Activated B cell treated with CpG ODN at 0.5 μM for 24 hours (primary cell): ENCODE data around the gene ZSWIM9. TPM values are rescaled to one million over a fixed set of nuclear protein-coding genes. Genes with fewer than 3 reads are reported as not detected.

Source experiments
- ATAC-seq: fragments of 200-7000 bp; cut with Tn5 transposase; one replicate; pipeline ENCODE4 v1.10.0; 2021; ENCODE audit warnings: low read depth, mild to moderate bottlenecking, moderate library complexity
- CTCF ChIA-PET: fragments of 350-600 bp; sonication (Branson Sonifier 250); formaldehyde crosslinking; loops from one replicate; lab custom pipeline; 2021; ENCODE audit warnings: antibody characterized with exemption; lab: Charles Lee
- POLR2A ChIA-PET: fragments of 350-600 bp; sonication (Branson Sonifier 250); formaldehyde crosslinking; loops from one replicate; lab custom pipeline; 2021; ENCODE audit warnings: antibody characterized with exemption; lab: Charles Lee
- DNase-seq: peaks from one replicate; pipeline ENCODE4 v3.0.0; 2022
- H3K27ac Mint-ChIP-seq: one replicate; pipeline ENCODE4 v1.8.0; 2020; ENCODE audit warnings: mixed read lengths
- H3K27me3 Mint-ChIP-seq: one replicate; pipeline ENCODE4 v1.8.0; 2021; ENCODE audit warnings: mixed read lengths
- H3K36me3 Mint-ChIP-seq: one replicate; pipeline ENCODE4 v1.8.0; 2021; ENCODE audit warnings: low read depth, mixed read lengths
- H3K4me1 Mint-ChIP-seq: one replicate; pipeline ENCODE4 v1.8.0; 2021; ENCODE audit warnings: mixed read lengths
- H3K4me3 Mint-ChIP-seq: one replicate; pipeline ENCODE4 v1.8.0; 2020; ENCODE audit warnings: mild to moderate bottlenecking, mixed read lengths
- H3K9me3 Mint-ChIP-seq: one replicate; pipeline ENCODE4 v1.8.0; 2020; ENCODE audit warnings: mixed read lengths
- intact Hi-C: fragments of 100-400 bp; cut with micrococcal nuclease; formaldehyde crosslinking; loops from one replicate; pipeline ENCODE4 v1.15.1; 2024
- total RNA-seq: library from RNA; stranded (reverse); gene quantifications from 2 replicates; pipeline ENCODE4 v1.2.3, GENCODE V29; 2022
- TF ChIP-seq, protein P1 (sequence below): fragments of 200-600 bp; IDR thresholded peaks from one replicate; pipeline ENCODE4 v1.8.0; 2022; ENCODE audit warnings: antibody characterized with exemption, mild to moderate bottlenecking

ZSWIM9 gene
- total RNA-seq, 1 donor from 2014 or later, result 8.6 TPM

DNA sequence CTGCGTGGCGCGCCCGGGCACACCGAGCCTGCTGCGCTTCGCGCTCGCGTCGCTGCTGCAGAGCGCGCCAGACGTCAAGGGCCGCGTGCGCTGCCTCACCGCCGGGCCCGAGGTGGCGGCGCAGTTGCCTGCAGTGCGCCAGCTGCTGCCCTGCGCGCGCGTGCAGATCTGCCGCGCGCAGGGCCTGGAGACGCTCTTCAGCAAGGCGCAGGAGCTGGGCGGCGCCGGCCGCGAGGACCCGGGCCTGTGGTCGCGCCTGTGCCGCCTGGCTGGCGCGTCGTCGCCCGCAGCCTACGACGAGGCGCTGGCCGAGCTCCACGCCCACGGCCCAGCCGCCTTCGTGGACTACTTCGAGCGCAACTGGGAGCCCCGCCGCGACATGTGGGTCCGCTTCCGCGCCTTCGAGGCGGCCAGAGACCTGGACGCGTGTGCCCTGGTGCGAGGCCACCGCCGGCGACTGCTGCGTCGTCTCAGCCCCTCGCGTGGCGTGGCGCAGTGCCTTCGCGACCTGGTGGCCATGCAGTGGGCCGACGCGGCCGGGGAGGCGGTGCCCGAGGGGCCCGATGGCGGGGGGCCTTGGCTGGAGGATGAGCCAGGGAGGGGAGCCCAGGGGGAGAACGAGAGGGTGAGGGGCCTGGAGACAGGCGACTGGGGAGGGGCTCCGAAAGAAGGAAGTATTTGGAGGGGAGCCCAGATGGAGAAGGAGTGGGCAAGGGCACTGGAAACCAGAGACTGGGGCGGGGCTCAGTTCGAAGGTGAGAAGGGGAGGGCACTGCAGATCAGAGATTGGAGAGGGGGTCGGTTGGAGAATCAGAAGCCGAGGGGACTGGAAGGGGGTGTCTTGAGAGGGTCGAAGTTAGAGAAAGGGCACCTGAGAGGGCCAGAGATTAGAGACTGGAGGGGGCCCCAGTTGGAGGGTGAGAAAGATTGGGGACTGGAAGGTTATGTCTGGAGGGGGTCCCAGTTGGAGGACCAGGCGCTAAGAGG, 24.7 kb downstream of the ZSWIM9 start:
- H3K4me3 Mint-ChIP-seq, result no peak overlapping the region
- no peak overlapping the region for H3K27ac Mint-ChIP-seq
- ChIA-PET CTCF (interaction anchor here (0.9 to 1.2 kb wide), 2 partner anchors 9 to 66 kb away, joined by 3 to 8 read pairs; no protein-coding TSS in a partner anchor), POLR2A (interaction anchor here (1.7 kb wide), 1 partner anchor 8 kb away, joined by 9 read pairs; no protein-coding TSS in a partner anchor)
- peaks cover 5% of the 10 kb centered on the region for H3K4me1 Mint-ChIP-seq
- no peak for DNase-seq
- H3K9me3 Mint-ChIP-seq, result no peaks in the 10 kb centered on the region
- intact Hi-C loops, result loop anchor here (2.0 kb wide), 1 partner anchor 88 kb away; no protein-coding TSS in a partner anchor
- H3K27me3 Mint-ChIP-seq, result no peaks in the 10 kb centered on the region
- TF ChIP-seq, protein P1, sequence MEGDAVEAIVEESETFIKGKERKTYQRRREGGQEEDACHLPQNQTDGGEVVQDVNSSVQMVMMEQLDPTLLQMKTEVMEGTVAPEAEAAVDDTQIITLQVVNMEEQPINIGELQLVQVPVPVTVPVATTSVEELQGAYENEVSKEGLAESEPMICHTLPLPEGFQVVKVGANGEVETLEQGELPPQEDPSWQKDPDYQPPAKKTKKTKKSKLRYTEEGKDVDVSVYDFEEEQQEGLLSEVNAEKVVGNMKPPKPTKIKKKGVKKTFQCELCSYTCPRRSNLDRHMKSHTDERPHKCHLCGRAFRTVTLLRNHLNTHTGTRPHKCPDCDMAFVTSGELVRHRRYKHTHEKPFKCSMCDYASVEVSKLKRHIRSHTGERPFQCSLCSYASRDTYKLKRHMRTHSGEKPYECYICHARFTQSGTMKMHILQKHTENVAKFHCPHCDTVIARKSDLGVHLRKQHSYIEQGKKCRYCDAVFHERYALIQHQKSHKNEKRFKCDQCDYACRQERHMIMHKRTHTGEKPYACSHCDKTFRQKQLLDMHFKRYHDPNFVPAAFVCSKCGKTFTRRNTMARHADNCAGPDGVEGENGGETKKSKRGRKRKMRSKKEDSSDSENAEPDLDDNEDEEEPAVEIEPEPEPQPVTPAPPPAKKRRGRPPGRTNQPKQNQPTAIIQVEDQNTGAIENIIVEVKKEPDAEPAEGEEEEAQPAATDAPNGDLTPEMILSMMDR, result no peak
- ATAC-seq, result no peak
- peaks cover 2% of the 10 kb centered on the region for H3K36me3 Mint-ChIP-seq

DNA sequence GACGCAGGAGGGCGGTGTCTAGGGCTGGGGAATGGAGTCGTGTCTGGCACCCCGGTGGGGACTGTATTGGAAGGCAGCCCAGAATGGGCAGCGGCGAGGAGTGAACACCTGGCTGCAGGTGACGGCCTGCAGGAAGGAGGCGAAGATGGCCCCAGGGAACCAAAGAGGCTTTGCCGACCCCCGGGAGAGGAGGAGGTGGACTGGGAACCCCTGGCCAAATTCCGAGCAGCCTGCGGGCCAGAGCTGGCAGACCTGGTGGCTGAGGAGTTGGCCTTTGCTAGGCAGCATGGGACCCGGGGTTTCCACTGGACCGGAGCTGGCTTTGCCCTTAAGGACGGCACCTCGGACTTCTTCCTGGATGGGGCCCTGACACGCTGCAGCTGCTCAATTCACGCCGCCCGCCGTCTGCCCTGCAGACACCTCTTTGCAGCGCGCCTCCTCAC, 25.9 kb downstream of the ZSWIM9 start:
- no peak overlapping the region for H3K27ac Mint-ChIP-seq
- TF ChIP-seq, protein P1, result no peak
- no peaks in the 10 kb centered on the region for H3K36me3 Mint-ChIP-seq
- peaks cover 2% of the 10 kb centered on the region for H3K4me1 Mint-ChIP-seq
- no peak overlapping the region for H3K4me3 Mint-ChIP-seq
- ChIA-PET POLR2A (interaction anchor here (1.4 kb wide), 1 partner anchor 10 kb away, joined by 3 read pairs; no protein-coding TSS in a partner anchor), CTCF (no interaction called here)
- no peak for DNase-seq
- intact Hi-C loops, result no loop called here
- no peaks in the 10 kb centered on the region for H3K27me3 Mint-ChIP-seq
- ATAC-seq, result no peak
- no peaks in the 10 kb centered on the region for H3K9me3 Mint-ChIP-seq

DNA sequence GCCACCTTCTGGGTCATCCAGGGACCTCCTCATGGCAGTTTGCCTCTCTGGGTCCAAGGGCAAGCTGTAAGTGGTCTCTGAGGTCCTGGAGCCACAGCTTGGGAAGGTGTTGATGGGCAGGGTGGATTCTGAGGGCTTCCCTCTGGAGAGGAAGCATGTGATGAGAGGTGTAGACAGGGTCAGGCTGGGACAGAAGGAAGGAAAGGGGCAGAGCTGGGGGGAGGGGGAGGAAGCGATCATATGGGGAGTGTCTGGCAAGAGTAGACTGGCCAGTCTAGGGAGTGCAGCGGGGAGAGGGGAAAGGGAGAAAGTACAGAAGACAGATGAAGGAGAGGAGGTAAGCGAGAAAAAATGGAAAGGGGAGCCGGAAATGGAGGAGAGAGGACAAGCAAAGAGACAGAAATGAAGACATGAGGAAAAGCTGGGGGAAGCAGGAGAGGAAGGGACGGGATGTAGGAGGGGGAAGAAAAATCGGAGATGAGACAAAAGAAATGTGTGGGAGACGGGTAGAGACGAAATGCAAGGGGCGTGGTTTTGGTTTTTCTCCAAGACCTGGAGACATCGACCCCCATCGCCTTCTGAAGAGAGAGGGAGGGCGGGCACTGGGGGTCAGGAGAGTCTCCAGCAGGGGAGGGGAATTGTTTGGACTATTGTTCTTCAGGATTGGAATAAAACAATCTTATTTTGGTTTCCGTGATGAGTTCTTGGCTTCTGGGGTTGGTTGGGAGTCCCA, 26.6 kb downstream of the ZSWIM9 start:
- Mint-ChIP-seq H3K27me3 (no peaks in the 10 kb centered on the region), H3K9me3 (no peaks in the 10 kb centered on the region), H3K4me3 (no peak overlapping the region), H3K4me1 (peaks cover 2% of the 10 kb centered on the region), H3K27ac (no peak overlapping the region), H3K36me3 (no peaks in the 10 kb centered on the region)
- TF ChIP-seq, protein P1, result no peak
- ChIA-PET POLR2A (interaction anchor here (0.6 to 1.4 kb wide), 2 partner anchors 10 to 77 kb away, joined by 3 to 4 read pairs; no protein-coding TSS in a partner anchor), CTCF (no interaction called here)
- ATAC-seq (no peak), DNase-seq (no peak)
- intact Hi-C loops, result no loop called here

DNA sequence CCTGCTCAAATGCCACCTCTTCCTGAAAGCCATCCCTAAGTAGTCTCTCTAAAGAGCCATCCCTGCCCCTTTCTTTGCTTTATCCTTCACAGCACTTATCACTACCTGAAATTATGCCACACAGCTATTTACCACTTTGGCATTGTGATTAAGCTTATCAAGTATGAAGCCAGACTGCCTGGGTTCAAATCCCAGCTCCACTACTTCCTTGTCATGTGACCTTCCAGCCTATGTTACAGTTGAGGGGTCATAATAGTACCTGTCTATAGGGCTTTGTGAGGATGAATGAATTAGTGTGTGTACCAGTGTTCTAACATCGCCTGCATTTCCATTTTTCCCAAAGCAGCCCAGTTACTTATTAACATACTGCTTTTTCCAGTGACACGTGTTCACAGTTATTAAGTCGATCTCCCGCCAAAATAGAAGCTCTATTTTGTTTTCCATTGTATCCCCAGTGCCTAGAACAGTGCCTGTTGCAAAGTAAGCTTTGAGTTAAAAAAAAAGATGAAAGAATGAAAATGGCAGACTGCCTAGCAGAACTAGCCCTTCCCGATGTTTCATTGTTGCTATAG, 32.8 kb downstream of the ZSWIM9 start:
- H3K4me3 Mint-ChIP-seq, result no peak overlapping the region
- intact Hi-C loops, result loop anchor here (5.0 kb wide), 1 partner anchor 404 kb away; the partner anchor contains the start of gene SPACA4
- no peaks in the 10 kb centered on the region for H3K9me3 Mint-ChIP-seq
- CTCF ChIA-PET, result interaction anchor here (0.6 to 3.7 kb wide), 10 partner anchors 9 to 546 kb away, joined by 3 to 20 read pairs (median 4); no protein-coding TSS in a partner anchor
- no peak overlapping the region for H3K27ac Mint-ChIP-seq
- H3K4me1 Mint-ChIP-seq, result peaks cover 6% of the 10 kb centered on the region
- POLR2A ChIA-PET, result interaction anchor here (0.6 to 4.1 kb wide), 21 partner anchors 9 to 416 kb away, joined by 3 to 28 read pairs (median 5); partner anchors contain the start of genes CARD8, LIG1, PLA2G4C and RPL18
- peaks cover 7% of the 10 kb centered on the region for H3K36me3 Mint-ChIP-seq
- DNase-seq, result no peak
- ATAC-seq, result no peak
- TF ChIP-seq, protein P1, result no peak
- H3K27me3 Mint-ChIP-seq, result no peaks in the 10 kb centered on the region
